Activated T-helper 2 cell treated with anti-CD3 and anti-CD28 coated beads, Interferon-gamma antibody, Interleukin-2, Interleukin-4, amounts not matched to agents 10 μg/mL and 5 μg/mL and 100 μg/mL, durations not matched to agents 14 hours and 24 hours and 36 hours (primary cell): ENCODE data around the gene EPB41L2. TPM values are rescaled to one million over a fixed set of nuclear protein-coding genes. Genes with fewer than 3 reads are reported as not detected.
"Not testable (repeated sequence)": the region's sequence is repeated elsewhere in the genome, so short reads cannot be mapped to it uniquely, and the experiment has no call there.

ENCODE experiments used
- DNase-seq: peaks from one replicate; pipeline ENCODE4 v3.0.0; 2021; ENCODE audit warnings: low spot score
- H3K27ac Mint-ChIP-seq: one replicate; pipeline ENCODE4 v1.8.0; 2021; ENCODE audit warnings: mixed read lengths
- H3K27me3 Mint-ChIP-seq: one replicate; pipeline ENCODE4 v1.8.0; 2021; ENCODE audit warnings: low read depth, mixed read lengths
- H3K36me3 Mint-ChIP-seq: one replicate; pipeline ENCODE4 v1.8.0; 2021; ENCODE audit warnings: low read depth, mixed read lengths
- H3K4me1 Mint-ChIP-seq: one replicate; pipeline ENCODE4 v1.8.0; 2021; ENCODE audit warnings: low read depth, mixed read lengths
- H3K4me3 Mint-ChIP-seq: one replicate; pipeline ENCODE4 v1.8.0; 2021; ENCODE audit warnings: low read depth, mild to moderate bottlenecking, moderate library complexity, mixed read lengths
- H3K9me3 Mint-ChIP-seq: one replicate; pipeline ENCODE4 v1.8.0; 2021; ENCODE audit warnings: mixed read lengths
- intact Hi-C: fragments of 100-400 bp; cut with micrococcal nuclease; formaldehyde crosslinking; loops from one replicate; pipeline ENCODE4 v1.15.1; 2023
- total RNA-seq: library from RNA; stranded (reverse); gene quantifications from 2 replicates; pipeline ENCODE4 v1.2.3, GENCODE V29; 2022

EPB41L2 gene
- total RNA-seq, 1 donor from 2014 or later: 20.8 TPM

- H3K9me3 Mint-ChIP-seq: no peaks in the 10 kb centered on the region
Measured at GRCh38 chr6:130955755-130956154, 107.3 kb downstream of the EPB41L2 start.

GRCh38 chr6:130949553-130949952 lies 113.5 kb downstream of the EPB41L2 start:
- DNase-seq: no peak
- Mint-ChIP-seq H3K4me3 (no peak overlapping the region), H3K27me3 (no peaks in the 10 kb centered on the region), H3K4me1 (no peaks in the 10 kb centered on the region), H3K9me3 (no peaks in the 10 kb centered on the region), H3K27ac (no peak overlapping the region), H3K36me3 (no peaks in the 10 kb centered on the region)
- intact Hi-C loops: no loop called here

More at GRCh38 chr6:130955755-130956154, 107.3 kb downstream of the EPB41L2 start:
- no peaks in the 10 kb centered on the region for H3K4me1 Mint-ChIP-seq
- H3K4me3 Mint-ChIP-seq: no peak overlapping the region
- DNase-seq: no peak
- H3K27me3 Mint-ChIP-seq: no peaks in the 10 kb centered on the region
- H3K27ac Mint-ChIP-seq: no peak overlapping the region
- H3K36me3 Mint-ChIP-seq: no peaks in the 10 kb centered on the region
- intact Hi-C loops: no loop called here

- intact Hi-C loops: no loop called here
- H3K4me1 Mint-ChIP-seq: no peaks in the 10 kb centered on the region
- H3K27ac Mint-ChIP-seq: no peak overlapping the region
- H3K4me3 Mint-ChIP-seq: no peak overlapping the region
- no peaks in the 10 kb centered on the region for H3K27me3 Mint-ChIP-seq
- DNase-seq: no peak
- H3K36me3 Mint-ChIP-seq: no peaks in the 10 kb centered on the region
- no peaks in the 10 kb centered on the region for H3K9me3 Mint-ChIP-seq
Measured at GRCh38 chr6:130947464-130947863, 115.6 kb downstream of the EPB41L2 start.

GRCh38 chr6:130946076-130946475 lies 117.0 kb downstream of the EPB41L2 start:
- no peak for DNase-seq
- no peak overlapping the region for H3K4me3 Mint-ChIP-seq
- no peaks in the 10 kb centered on the region for H3K9me3 Mint-ChIP-seq
- H3K36me3 Mint-ChIP-seq: no peaks in the 10 kb centered on the region
- H3K27ac Mint-ChIP-seq: no peak overlapping the region
- no peaks in the 10 kb centered on the region for H3K27me3 Mint-ChIP-seq
- H3K4me1 Mint-ChIP-seq: no peaks in the 10 kb centered on the region
- intact Hi-C loops: no loop called here

GRCh38 chr6:130945401-130945919 lies 117.6 kb downstream of the EPB41L2 start:
- Mint-ChIP-seq H3K27me3 (no peaks in the 10 kb centered on the region), H3K36me3 (no peaks in the 10 kb centered on the region), H3K4me1 (no peaks in the 10 kb centered on the region), H3K4me3 (no peak overlapping the region), H3K9me3 (no peaks in the 10 kb centered on the region), H3K27ac (no peak overlapping the region)
- intact Hi-C loops: no loop called here
- DNase-seq: no peak

- Mint-ChIP-seq H3K27ac (no peak overlapping the region), H3K4me3 (no peak overlapping the region), H3K9me3 (no peaks in the 10 kb centered on the region), H3K36me3 (no peaks in the 10 kb centered on the region), H3K27me3 (no peaks in the 10 kb centered on the region), H3K4me1 (no peaks in the 10 kb centered on the region)
- no peak for DNase-seq
- intact Hi-C loops: no loop called here
Measured at GRCh38 chr6:130944486-130944885, 118.6 kb downstream of the EPB41L2 start.

- no peaks in the 10 kb centered on the region for H3K36me3 Mint-ChIP-seq
- H3K27ac Mint-ChIP-seq: no peak overlapping the region
- no peak overlapping the region for H3K4me3 Mint-ChIP-seq
- no peak for DNase-seq
- H3K9me3 Mint-ChIP-seq: no peaks in the 10 kb centered on the region
- intact Hi-C loops: no loop called here
- no peaks in the 10 kb centered on the region for H3K4me1 Mint-ChIP-seq
- no peaks in the 10 kb centered on the region for H3K27me3 Mint-ChIP-seq
Measured at GRCh38 chr6:130943738-130944137, 119.3 kb downstream of the EPB41L2 start.

- H3K27me3 Mint-ChIP-seq, DNase-seq, H3K36me3 Mint-ChIP-seq, H3K27ac Mint-ChIP-seq, intact Hi-C loops, H3K9me3 Mint-ChIP-seq, H3K4me3 Mint-ChIP-seq, H3K4me1 Mint-ChIP-seq: not testable (repeated sequence)
Measured at GRCh38 chr6:130942752-130943151, 120.3 kb downstream of the EPB41L2 start.

- intact Hi-C loops: no loop called here
- Mint-ChIP-seq H3K36me3 (no peaks in the 10 kb centered on the region), H3K27ac (no peak overlapping the region), H3K27me3 (no peaks in the 10 kb centered on the region), H3K9me3 (no peaks in the 10 kb centered on the region), H3K4me1 (no peaks in the 10 kb centered on the region), H3K4me3 (no peak overlapping the region)
- no peak for DNase-seq
Measured at GRCh38 chr6:130937942-130938604, 125.0 kb downstream of the EPB41L2 start.

- intact Hi-C loops: no loop called here
- Mint-ChIP-seq H3K36me3 (no peaks in the 10 kb centered on the region), H3K4me3 (no peak overlapping the region), H3K27me3 (no peaks in the 10 kb centered on the region), H3K4me1 (no peaks in the 10 kb centered on the region), H3K9me3 (no peaks in the 10 kb centered on the region), H3K27ac (no peak overlapping the region)
- DNase-seq: no peak
Measured at GRCh38 chr6:130936933-130937332, 126.1 kb downstream of the EPB41L2 start.

- H3K27ac Mint-ChIP-seq: no peak overlapping the region
- no peaks in the 10 kb centered on the region for H3K27me3 Mint-ChIP-seq
- no peak for DNase-seq
- intact Hi-C loops: no loop called here
- H3K4me3 Mint-ChIP-seq: no peak overlapping the region
- no peaks in the 10 kb centered on the region for H3K4me1 Mint-ChIP-seq
- H3K9me3 Mint-ChIP-seq: no peaks in the 10 kb centered on the region
- no peaks in the 10 kb centered on the region for H3K36me3 Mint-ChIP-seq
Measured at GRCh38 chr6:130935978-130936377, 127.1 kb downstream of the EPB41L2 start.

GRCh38 chr6:130934848-130935585 lies 128.0 kb downstream of the EPB41L2 start:
- Mint-ChIP-seq H3K4me1 (no peaks in the 10 kb centered on the region), H3K27ac (no peak overlapping the region), H3K27me3 (no peaks in the 10 kb centered on the region), H3K36me3 (no peaks in the 10 kb centered on the region), H3K4me3 (no peak overlapping the region), H3K9me3 (no peaks in the 10 kb centered on the region)
- DNase-seq: no peak
- intact Hi-C loops: no loop called here

GRCh38 chr6:130933712-130934200 lies 129.3 kb downstream of the EPB41L2 start:
- Mint-ChIP-seq H3K9me3 (no peaks in the 10 kb centered on the region), H3K4me3 (no peak overlapping the region), H3K36me3 (no peaks in the 10 kb centered on the region), H3K27ac (no peak overlapping the region), H3K27me3 (no peaks in the 10 kb centered on the region), H3K4me1 (no peaks in the 10 kb centered on the region)
- intact Hi-C loops: no loop called here
- DNase-seq: no peak
